IMR-90 (cell line): ENCODE results near the gene EHBP1L1.

Source experiments
- CHD1 ChIP-seq: IDR thresholded peaks from 2 replicates; pipeline ENCODE4 v1.6.1; 2012; ENCODE audit warnings: low read depth, low read length, improper control_type of control experiment
- MAZ ChIP-seq: IDR thresholded peaks from 2 replicates; pipeline ENCODE4 v1.6.1; 2012; ENCODE audit warnings: low read depth, mild to moderate bottlenecking, low read length, improper control_type of control experiment, moderate library complexity, borderline replicate concordance
- NFE2L2 ChIP-seq: fragments of 150-350 bp; IDR thresholded peaks from 2 replicates; pipeline ENCODE4 v1.6.1; 2016; ENCODE audit warnings: low read depth, mild to moderate bottlenecking, low read length
- POLR2A ChIP-seq: IDR thresholded peaks from 2 replicates; pipeline ENCODE4 v1.6.1; 2012; ENCODE audit warnings: mild to moderate bottlenecking, low read depth, low read length
- RAD21 ChIP-seq: IDR thresholded peaks from 2 replicates; pipeline ENCODE4 v1.6.1; 2012; ENCODE audit warnings: low read length, improper control_type of control experiment
- RFX5 ChIP-seq: IDR thresholded peaks from 2 replicates; pipeline ENCODE4 v1.8.0; 2012; ENCODE audit warnings: low read depth, mild to moderate bottlenecking, low read length, moderate library complexity
- SMC3 ChIP-seq: fragments of 150-350 bp; IDR thresholded peaks from 2 replicates; pipeline ENCODE4 v1.6.1; 2016; ENCODE audit warnings: low read depth, mild to moderate bottlenecking, antibody characterized with exemption, low read length, moderate library complexity
- TF ChIP-seq, protein P1 (sequence below): conservative IDR thresholded peaks from 2 replicates; pipeline ENCODE4 v1.5.1; 2012; ENCODE audit warnings: mild to moderate bottlenecking, low read depth, low read length, improper control_type of control experiment

GRCh38 chr11:65575568-65576231 lies at the start of gene EHBP1L1:
- TF ChIP-seq POLR2A: no peak
- TF ChIP-seq, protein P1, sequence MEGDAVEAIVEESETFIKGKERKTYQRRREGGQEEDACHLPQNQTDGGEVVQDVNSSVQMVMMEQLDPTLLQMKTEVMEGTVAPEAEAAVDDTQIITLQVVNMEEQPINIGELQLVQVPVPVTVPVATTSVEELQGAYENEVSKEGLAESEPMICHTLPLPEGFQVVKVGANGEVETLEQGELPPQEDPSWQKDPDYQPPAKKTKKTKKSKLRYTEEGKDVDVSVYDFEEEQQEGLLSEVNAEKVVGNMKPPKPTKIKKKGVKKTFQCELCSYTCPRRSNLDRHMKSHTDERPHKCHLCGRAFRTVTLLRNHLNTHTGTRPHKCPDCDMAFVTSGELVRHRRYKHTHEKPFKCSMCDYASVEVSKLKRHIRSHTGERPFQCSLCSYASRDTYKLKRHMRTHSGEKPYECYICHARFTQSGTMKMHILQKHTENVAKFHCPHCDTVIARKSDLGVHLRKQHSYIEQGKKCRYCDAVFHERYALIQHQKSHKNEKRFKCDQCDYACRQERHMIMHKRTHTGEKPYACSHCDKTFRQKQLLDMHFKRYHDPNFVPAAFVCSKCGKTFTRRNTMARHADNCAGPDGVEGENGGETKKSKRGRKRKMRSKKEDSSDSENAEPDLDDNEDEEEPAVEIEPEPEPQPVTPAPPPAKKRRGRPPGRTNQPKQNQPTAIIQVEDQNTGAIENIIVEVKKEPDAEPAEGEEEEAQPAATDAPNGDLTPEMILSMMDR: no peak
- TF ChIP-seq NFE2L2: no peak
- no peak for TF ChIP-seq RFX5
- no peak for TF ChIP-seq SMC3
- TF ChIP-seq CHD1: no peak
- peak; percentile 64; the same call in 1 of the 2 replicates for TF ChIP-seq MAZ
- TF ChIP-seq RAD21: no peak
